Upper lobe of left lung (tissue), 6 donors: ENCODE measurements around the gene SLC5A2. TPM values are rescaled to one million over a fixed set of nuclear protein-coding genes. Genes with fewer than 3 reads are reported as not detected.
"Not testable (repeated sequence)": the region's sequence is repeated elsewhere in the genome, so short reads cannot be mapped to it uniquely, and the experiment has no call there.

Experiments
- ATAC-seq, 2 donors: fragments of 200-7000 bp; cut with Tn5 transposase; one replicate each; pipeline ENCODE4 v1.9.1; 2022; ENCODE audit warnings: mild to moderate bottlenecking in 2 of 2, moderate library complexity in 2 of 2; ENCODE audit not compliant: low FRiP score in 2 of 2
- DNase-seq, 2 donors: peaks; one replicate each; pipeline ENCODE4 v3.0.0-alpha.2; 2019 to 2020
- H3K27ac ChIP-seq, 4 donors: fragments of 200-600 bp; sonication (generic); one replicate each; pipeline ENCODE4 v1.5.1; 2016 to 2019
- H3K27me3 ChIP-seq, 4 donors: fragments of 200-600 bp; sonication (generic); one replicate each; pipeline ENCODE4 v1.5.1; 2017 to 2019
- H3K36me3 ChIP-seq, 4 donors: fragments of 200-600 bp; sonication (generic); one replicate each; pipeline ENCODE4 v1.5.1; 2016 to 2019
- H3K4me1 ChIP-seq, 4 donors: fragments of 200-600 bp; sonication (generic); one replicate each; pipeline ENCODE4 v1.5.1; 2018 to 2019
- H3K4me3 ChIP-seq, 4 donors: fragments of 200-600 bp; sonication (generic); one replicate each; pipeline ENCODE4 v1.5.1; 2017 to 2019; ENCODE audit warnings: mild to moderate bottlenecking in 2 of 4, moderate library complexity in 1 of 4
- H3K9me3 ChIP-seq, 4 donors: fragments of 200-600 bp; sonication (generic); one replicate each; pipeline ENCODE4 v1.5.1; 2018 to 2019
- EP300 ChIP-seq, 4 donors: sonication (generic); formaldehyde crosslinking; IDR thresholded peaks; one replicate each; pipeline ENCODE4 v1.5.1; 2017; ENCODE audit warnings: antibody characterized with exemption in 4 of 4, control low read depth in 2 of 4
- POLR2A ChIP-seq, 4 donors: fragments of 450-650 bp; IDR thresholded peaks; one replicate each; pipeline ENCODE4 v1.5.1; 2016 to 2017; ENCODE audit warnings: antibody characterized with exemption in 4 of 4, mild to moderate bottlenecking in 2 of 4
- POLR2AphosphoS5 ChIP-seq, 2 donors: sonication (generic); formaldehyde crosslinking; IDR thresholded peaks; one replicate each; pipeline ENCODE4 v1.5.1; 2017; ENCODE audit warnings: antibody characterized with exemption in 2 of 2
- WGBS, 2 donors: methylation state at CpG; one replicate each; pipeline ENCODE4 v1.1.5; 2017 to 2018; 5-methylcytosine and 5-hydroxymethylcytosine counted together
- total RNA-seq, 6 donors: library from RNA; depleted of rRNA in 4 of 6; stranded (reverse); fragments of >200 nt in 4 of 6; gene quantifications; one replicate each; pipeline versions ENCODE4 v1.1.0 to v1.2.1, GENCODE V29; 2016 to 2021
- TF ChIP-seq, protein P1 (sequence below), 6 experiments: fragments of 450-650 bp in 4 of 6; fragments of 200-600 bp in 2 of 6; sonication (generic) in 2 of 6; IDR thresholded peaks; one replicate each; pipeline ENCODE4 v1.5.1; 2016 to 2019; ENCODE audit warnings: antibody characterized with exemption in 6 of 6
- donor health status: DM: no; HTN: no; CAD: no; lungs with moderate emphysema.
- donor health status: DM: no; HTN: yes; CAD: no; lungs with severe emphysema.

Gene SLC5A2
- total RNA-seq = 1 to 10 TPM in 4 of 6 donors, under 1 TPM in 2; 0.84 to 3.3 (median 1.2) TPM

- H3K36me3 ChIP-seq = peaks cover 0 to under 1% (median 0%) of the 10 kb centered on the region in 4 donors
- H3K27ac ChIP-seq = peak within 1 kb of the TSS in 3 of 4 donors; percentile 26 to 70 (median 53)
- no peak within 1 kb of the TSS for H3K4me3 ChIP-seq
- peaks cover 0 to 3% (median 0%) of the 10 kb centered on the region in 4 donors for H3K27me3 ChIP-seq
- DNase-seq (no peak), ATAC-seq (no peak)
- H3K9me3 ChIP-seq = no peaks in the 10 kb centered on the region
- peaks cover 12 to 35% (median 24%) of the 10 kb centered on the region in 4 donors for H3K4me1 ChIP-seq
- WGBS, 2 donors = 87 to 90% methylated on average over 4 of the region's 4 CpGs
- TF ChIP-seq POLR2A (IDR thresholded peaks at IDR 0.05) = no peak
- no peak for TF ChIP-seq POLR2AphosphoS5 (IDR thresholded peaks at IDR 0.05)
- TF ChIP-seq EP300 (IDR thresholded peaks at IDR 0.05) = no peak
- TF ChIP-seq, protein P1, sequence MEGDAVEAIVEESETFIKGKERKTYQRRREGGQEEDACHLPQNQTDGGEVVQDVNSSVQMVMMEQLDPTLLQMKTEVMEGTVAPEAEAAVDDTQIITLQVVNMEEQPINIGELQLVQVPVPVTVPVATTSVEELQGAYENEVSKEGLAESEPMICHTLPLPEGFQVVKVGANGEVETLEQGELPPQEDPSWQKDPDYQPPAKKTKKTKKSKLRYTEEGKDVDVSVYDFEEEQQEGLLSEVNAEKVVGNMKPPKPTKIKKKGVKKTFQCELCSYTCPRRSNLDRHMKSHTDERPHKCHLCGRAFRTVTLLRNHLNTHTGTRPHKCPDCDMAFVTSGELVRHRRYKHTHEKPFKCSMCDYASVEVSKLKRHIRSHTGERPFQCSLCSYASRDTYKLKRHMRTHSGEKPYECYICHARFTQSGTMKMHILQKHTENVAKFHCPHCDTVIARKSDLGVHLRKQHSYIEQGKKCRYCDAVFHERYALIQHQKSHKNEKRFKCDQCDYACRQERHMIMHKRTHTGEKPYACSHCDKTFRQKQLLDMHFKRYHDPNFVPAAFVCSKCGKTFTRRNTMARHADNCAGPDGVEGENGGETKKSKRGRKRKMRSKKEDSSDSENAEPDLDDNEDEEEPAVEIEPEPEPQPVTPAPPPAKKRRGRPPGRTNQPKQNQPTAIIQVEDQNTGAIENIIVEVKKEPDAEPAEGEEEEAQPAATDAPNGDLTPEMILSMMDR (IDR thresholded peaks at IDR 0.05) = no peak
Measured at GRCh38 chr16:31483081-31483480, at the start of gene SLC5A2. SLC5A2 (plus strand) TSS chr16:31483123; CDS start chr16:31483137, 14 bp downstream.

DNA sequence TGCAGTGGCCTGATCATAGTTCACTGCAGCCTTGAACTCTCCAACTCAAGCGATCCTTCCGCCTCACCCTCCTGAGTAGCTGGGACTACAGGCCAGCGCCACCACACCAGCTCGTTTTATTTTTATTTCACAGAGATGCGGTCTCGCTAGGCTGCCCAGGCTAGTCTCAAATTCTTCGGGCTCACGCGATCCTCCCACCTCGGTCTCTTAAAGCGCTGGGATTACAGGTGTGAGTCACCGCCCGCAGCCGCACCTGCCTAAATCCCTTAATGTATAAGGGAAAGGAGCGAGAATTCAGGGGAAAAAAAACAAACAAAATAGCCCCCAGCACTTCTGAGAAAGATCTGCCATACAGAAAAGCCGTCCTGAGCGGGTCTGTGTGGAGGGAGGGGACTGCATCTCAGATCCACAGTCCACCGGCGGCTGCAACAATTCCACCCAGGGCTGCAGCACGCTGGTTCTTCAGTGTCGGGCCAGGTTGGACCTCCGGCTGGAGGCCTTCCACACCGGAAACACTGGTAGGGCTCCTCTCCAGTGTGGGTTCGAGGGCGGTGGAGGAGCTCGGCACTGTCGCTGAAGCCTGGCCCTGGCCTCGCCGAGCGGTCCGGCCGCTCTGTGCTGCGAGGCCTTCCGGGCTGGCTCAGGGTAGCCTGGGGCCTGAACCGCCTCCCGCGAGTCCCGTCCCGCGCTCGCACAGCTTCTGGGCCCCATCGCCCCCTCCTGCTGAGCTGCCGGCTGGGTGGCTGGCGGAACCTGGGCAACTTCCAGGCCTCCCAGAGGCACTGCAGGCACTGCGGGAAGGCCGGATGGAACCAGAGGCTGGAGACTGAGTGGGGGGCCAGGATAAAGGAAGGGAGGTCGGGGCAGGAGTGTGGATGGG lies 47.3 kb upstream of the SLC5A2 start:
- WGBS, 2 donors = 94 to 96% methylated on average over 21 to 46 of the region's 47 CpGs
- no peaks in the 10 kb centered on the region for H3K36me3 ChIP-seq
- H3K4me1 ChIP-seq = no peaks in the 10 kb centered on the region
- DNase-seq = no peak
- H3K9me3 ChIP-seq = no peaks in the 10 kb centered on the region
- no peak overlapping the region for H3K27ac ChIP-seq
- ATAC-seq = peak in 1 of 2 donors; percentile 40
- H3K4me3 ChIP-seq = no peak overlapping the region
- TF ChIP-seq POLR2AphosphoS5 (IDR thresholded peaks at IDR 0.05) (no peak), EP300 (IDR thresholded peaks at IDR 0.05) (no peak), POLR2A (IDR thresholded peaks at IDR 0.05) (no peak)
- TF ChIP-seq, protein P1 (IDR thresholded peaks at IDR 0.05) = no peak
- no peaks in the 10 kb centered on the region for H3K27me3 ChIP-seq

GRCh38 chr16:31436221-31437045 lies 46.5 kb upstream of the SLC5A2 start:
- ATAC-seq = peak in 1 of 2 donors; percentile 23
- H3K4me3 ChIP-seq = no peak overlapping the region

GRCh38 chr16:31438414-31438813 lies 44.5 kb upstream of the SLC5A2 start:
- Histone ChIP-seq H3K4me1 (peaks cover 3 to 13% (median 8%) of the 10 kb centered on the region in 4 donors), H3K27ac (no peak overlapping the region), H3K36me3 (no peaks in the 10 kb centered on the region), H3K9me3 (no peaks in the 10 kb centered on the region), H3K4me3 (no peak overlapping the region), H3K27me3 (no peaks in the 10 kb centered on the region)
- DNase-seq (no peak), ATAC-seq (no peak)
- 55 to 70% methylated on average over 2 of the region's 2 CpGs for WGBS, 2 donors
- TF ChIP-seq, protein P1 (IDR thresholded peaks at IDR 0.05) = no peak
- no peak for TF ChIP-seq EP300 (IDR thresholded peaks at IDR 0.05)
- no peak for TF ChIP-seq POLR2A (IDR thresholded peaks at IDR 0.05)
- no peak for TF ChIP-seq POLR2AphosphoS5 (IDR thresholded peaks at IDR 0.05)

More at GRCh38 chr16:31436221-31437045, 46.5 kb upstream of the SLC5A2 start:
- TF ChIP-seq, protein P1 (IDR thresholded peaks at IDR 0.05) = no peak
- TF ChIP-seq EP300 (IDR thresholded peaks at IDR 0.05) (no peak), POLR2AphosphoS5 (IDR thresholded peaks at IDR 0.05) (no peak), POLR2A (IDR thresholded peaks at IDR 0.05) (no peak)
- 87 to 95% methylated on average over 14 to 41 of the region's 44 CpGs for WGBS, 2 donors
- no peak overlapping the region for H3K27ac ChIP-seq
- H3K4me1 ChIP-seq = no peaks in the 10 kb centered on the region
- H3K9me3 ChIP-seq = no peaks in the 10 kb centered on the region
- no peaks in the 10 kb centered on the region for H3K27me3 ChIP-seq
- H3K36me3 ChIP-seq = no peaks in the 10 kb centered on the region
- DNase-seq = peak in 1 of 2 donors; percentile 78

DNA sequence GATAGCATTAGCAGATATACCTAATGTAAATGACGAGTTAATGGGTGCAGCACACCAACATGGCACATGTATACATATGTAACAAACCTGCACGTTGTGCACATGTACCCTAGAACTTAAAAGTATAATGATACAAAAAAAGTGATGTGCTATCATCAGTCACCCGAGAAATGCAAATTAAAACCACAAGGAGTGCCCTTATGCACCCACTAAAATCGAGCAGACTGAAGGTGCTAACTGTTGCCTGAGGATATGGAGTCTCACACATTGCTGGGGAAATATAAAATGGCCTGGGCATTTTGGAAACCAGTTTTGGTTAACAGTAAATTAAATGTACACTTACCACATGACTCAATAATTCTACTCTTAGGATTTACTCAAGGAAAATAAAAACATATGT lies 43.9 kb upstream of the SLC5A2 start:
- not testable (repeated sequence) for H3K4me3 ChIP-seq, H3K36me3 ChIP-seq, ATAC-seq, H3K27ac ChIP-seq, H3K27me3 ChIP-seq, DNase-seq, H3K9me3 ChIP-seq
- 59 to 75% methylated on average over 4 of the region's 4 CpGs for WGBS, 2 donors
- H3K4me1 ChIP-seq = peaks cover 3 to 13% (median 8%) of the 10 kb centered on the region in 4 donors
